Measurements from ENCODE around the gene ETFBKMT.

The ETFBKMT gene

GRCh38 chr12:31659087-31659942 lies at the start of gene ETFBKMT:
TSS of gene ETFBKMT (plus strand) at chr12:31659688. CDS start at chr12:31661954, 2,266 bp downstream.
- peak; percentile 92 for DNase-seq

GRCh38 chr12:31612819-31613218 lies 46.7 kb upstream of the ETFBKMT start:
- DNase-seq, result no peak

GRCh38 chr12:31618228-31619025 lies 41.1 kb upstream of the ETFBKMT start:
- no peak for DNase-seq

- no peak for DNase-seq
Measured at GRCh38 chr12:31620311-31620710, 39.2 kb upstream of the ETFBKMT start.

GRCh38 chr12:31622038-31622437 lies 37.5 kb upstream of the ETFBKMT start:
- no peak for DNase-seq

- no peak for DNase-seq
Measured at GRCh38 chr12:31626270-31626995, 33.1 kb upstream of the ETFBKMT start.

- no peak for DNase-seq
Measured at GRCh38 chr12:31627456-31628054, 31.9 kb upstream of the ETFBKMT start.

- no peak for DNase-seq
Measured at GRCh38 chr12:31629756-31630732, 29.4 kb upstream of the ETFBKMT start.

- DNase-seq, result no peak
Measured at GRCh38 chr12:31631023-31631724, 28.3 kb upstream of the ETFBKMT start.

- DNase-seq, result no peak
Measured at GRCh38 chr12:31631809-31632208, 27.7 kb upstream of the ETFBKMT start.

- no peak for DNase-seq
Measured at GRCh38 chr12:31633464-31633863, 26.0 kb upstream of the ETFBKMT start.

GRCh38 chr12:31634620-31635019 lies 24.9 kb upstream of the ETFBKMT start:
- DNase-seq, result no peak

GRCh38 chr12:31641509-31642090 lies 17.9 kb upstream of the ETFBKMT start:
- no peak for DNase-seq

- DNase-seq, result no peak
Measured at GRCh38 chr12:31644536-31644935, 15.0 kb upstream of the ETFBKMT start.

- DNase-seq, result no peak
Measured at GRCh38 chr12:31645924-31646323, 13.6 kb upstream of the ETFBKMT start.

- DNase-seq, result no peak
Measured at GRCh38 chr12:31647086-31647491, 12.4 kb upstream of the ETFBKMT start.

GRCh38 chr12:31650918-31651317 lies 8.6 kb upstream of the ETFBKMT start:
- no peak for DNase-seq

GRCh38 chr12:31651893-31652521 lies 7.5 kb upstream of the ETFBKMT start:
- no peak for DNase-seq

- no peak for DNase-seq
Measured at GRCh38 chr12:31655208-31655607, 4.3 kb upstream of the ETFBKMT start.

GRCh38 chr12:31655792-31656191 lies 3.7 kb upstream of the ETFBKMT start:
- no peak for DNase-seq

All from NCI-H1105 treated with DMSO at 0.1 percent for 48 hours (cell line).